Neural cell (in vitro differentiated cells): ENCODE results near the gene TMC2. TPM values are rescaled to one million over a fixed set of nuclear protein-coding genes. Genes with fewer than 3 reads are reported as not detected.

Experiments used
- H2AFZ ChIP-seq: fragments of 200-600, 300-800 bp; sonication (generic), shearing (Covaris generic); 2 replicates; pipeline ENCODE4 v1.6.0; 2014; ENCODE audit warnings: low read depth, mild to moderate bottlenecking, antibody characterized with exemption, low read length, moderate library complexity
- H3F3A ChIP-seq: fragments of 200-600 bp; shearing (Covaris generic); 2 replicates; pipeline ENCODE4 v1.6.1; 2016; ENCODE audit warnings: mild to moderate bottlenecking, moderate library complexity, mixed read lengths, antibody characterized with exemption, low read length; ENCODE audit not compliant: insufficient read depth, poor library complexity, severe bottlenecking
- H3K27ac ChIP-seq: fragments of 200-600, 300-800 bp; sonication (generic), shearing (Covaris generic); 2 replicates; pipeline ENCODE4 v1.5.1; 2014; ENCODE audit warnings: mild to moderate bottlenecking, low read length, moderate library complexity
- H3K27me3 ChIP-seq: fragments of 300-800, 200-600 bp; sonication (generic), shearing (Covaris generic); 2 replicates; pipeline ENCODE4 v1.6.0; 2014; ENCODE audit warnings: mild to moderate bottlenecking, low read depth, low read length, moderate library complexity; ENCODE audit not compliant: insufficient read depth
- H3K36me3 ChIP-seq: fragments of 300-800, 200-600 bp; sonication (generic), shearing (Covaris generic); 2 replicates; pipeline ENCODE4 v1.5.1; 2014; ENCODE audit warnings: mild to moderate bottlenecking, antibody characterized with exemption, low read length, moderate library complexity; ENCODE audit not compliant: insufficient read depth
- H3K4me2 ChIP-seq: fragments of 300-800, 200-600 bp; sonication (generic), shearing (Covaris generic); 2 replicates; pipeline ENCODE4 v1.6.0; 2014; ENCODE audit warnings: mild to moderate bottlenecking, low read length
- H3K4me3 ChIP-seq: fragments of 300-800, 200-600 bp; sonication (generic), shearing (Covaris generic); 2 replicates; pipeline ENCODE4 v1.5.1; 2014; ENCODE audit warnings: mild to moderate bottlenecking, low read length, moderate library complexity
- H3K79me2 ChIP-seq: fragments of 200-600 bp; shearing (Covaris generic); replicated peaks from 2 replicates; pipeline ENCODE4 v1.6.0; 2014; ENCODE audit warnings: mild to moderate bottlenecking, low read length, moderate library complexity; ENCODE audit not compliant: insufficient read depth
- H3K9ac ChIP-seq: fragments of 300-800, 200-600 bp; sonication (generic), shearing (Covaris generic); 2 replicates; pipeline ENCODE4 v1.6.1; 2016; ENCODE audit warnings: mild to moderate bottlenecking, low read length, mixed read lengths
- H3K9me2 ChIP-seq: fragments of 200-600 bp; shearing (Covaris generic); 2 replicates; pipeline ENCODE4 v1.6.1; 2016; ENCODE audit warnings: mild to moderate bottlenecking, low read length, mixed read lengths; ENCODE audit not compliant: insufficient read depth
- H3K9me3 ChIP-seq: fragments of 200-600, 300-800 bp; sonication (generic), shearing (Covaris generic); 2 replicates; pipeline ENCODE4 v1.6.1; 2016; ENCODE audit warnings: mild to moderate bottlenecking, mixed run types, low read length, moderate library complexity, mixed read lengths
- H4K20me1 ChIP-seq: fragments of 200-600 bp; shearing (Covaris generic); 2 replicates; pipeline ENCODE4 v1.6.1; 2016; ENCODE audit warnings: mild to moderate bottlenecking, mixed run types; ENCODE audit not compliant: insufficient read depth
- EP300 ChIP-seq: fragments of 450-650 bp; conservative IDR thresholded peaks from 2 replicates; pipeline ENCODE4 v1.6.1; 2014; ENCODE audit warnings: antibody characterized with exemption, mild to moderate bottlenecking, moderate library complexity; ENCODE audit not compliant: poor library complexity, severe bottlenecking
- EZH2 ChIP-seq: fragments of 200-600, 300-800 bp; shearing (Covaris generic), sonication (generic); IDR thresholded peaks from 2 replicates; pipeline ENCODE4 v1.6.1; 2014; ENCODE audit warnings: antibody characterized with exemption, low read length, borderline replicate concordance, mild to moderate bottlenecking; ENCODE audit not compliant: insufficient read depth, poor library complexity, severe bottlenecking
- MXI1 ChIP-seq: fragments of 450-650 bp; conservative IDR thresholded peaks from 2 replicates; pipeline ENCODE4 v1.6.1; 2014; ENCODE audit warnings: antibody characterized with exemption, mild to moderate bottlenecking; ENCODE audit not compliant: poor library complexity, severe bottlenecking
- POLR2AphosphoS5 ChIP-seq: IDR thresholded peaks from 2 replicates; pipeline ENCODE4 v1.6.1; 2012
- RAD21 ChIP-seq: fragments of 450-650 bp; conservative IDR thresholded peaks from 2 replicates; pipeline ENCODE4 v1.6.1; 2014; ENCODE audit warnings: antibody characterized with exemption, mild to moderate bottlenecking, moderate library complexity
- REST ChIP-seq: IDR thresholded peaks from 2 replicates; pipeline ENCODE4 v1.6.1; 2012; ENCODE audit warnings: borderline replicate concordance
- SMC3 ChIP-seq: fragments of 450-650 bp; conservative IDR thresholded peaks from 2 replicates; pipeline ENCODE4 v1.6.1; 2014; ENCODE audit warnings: antibody characterized with exemption, mild to moderate bottlenecking, moderate library complexity; ENCODE audit not compliant: poor library complexity
- TAF1 ChIP-seq: IDR thresholded peaks from 2 replicates; pipeline ENCODE4 v1.6.1; 2012; ENCODE audit warnings: low read depth
- polyA plus RNA-seq: library from polyadenylated mRNA; depleted of rRNA; stranded (reverse); fragments of >200 nt; gene quantifications from 2 replicates; pipeline ENCODE4 v1.2.3, GENCODE V29; 2014
- TF ChIP-seq, protein P1 (sequence below): fragments of 450-650 bp; IDR thresholded peaks from 2 replicates; pipeline ENCODE4 v1.5.1; 2014; ENCODE audit warnings: antibody characterized with exemption, mild to moderate bottlenecking, moderate library complexity; ENCODE audit not compliant: poor library complexity, severe bottlenecking

The TMC2 gene
- polyA plus RNA-seq, 1 donor from 2014 or later = 0.11 TPM

DNA sequence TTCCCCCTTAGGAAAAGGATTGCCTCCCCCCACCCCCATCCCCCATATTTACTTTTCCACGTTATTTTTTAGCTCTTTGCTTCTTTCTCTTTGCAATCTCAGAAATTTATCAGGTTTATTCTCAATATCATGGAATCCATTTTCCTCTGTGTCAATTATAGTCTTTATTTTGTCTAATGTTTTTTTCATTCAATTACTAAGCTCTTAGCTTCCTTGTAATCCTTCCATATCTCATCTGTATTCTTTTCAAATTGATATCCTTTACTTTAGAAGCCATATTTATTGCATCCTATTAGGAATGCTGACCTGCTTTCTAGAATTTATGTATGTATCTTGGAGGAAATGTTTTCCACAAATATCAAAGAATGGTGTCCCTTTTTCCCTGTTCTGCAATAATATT lies 39.3 kb downstream of the TMC2 start:
- Histone ChIP-seq H3K9ac (no peak overlapping the region), H3K4me2 (no peak overlapping the region), H3K4me3 (peak overlapping the region; percentile 42), H2AFZ (no peak overlapping the region), H4K20me1 (no peaks in the 10 kb centered on the region), H3K27me3 (no peaks in the 10 kb centered on the region), H3K36me3 (no peaks in the 10 kb centered on the region), H3K79me2 (no peaks in the 10 kb centered on the region), H3K27ac (no peak overlapping the region), H3F3A (no peaks in the 10 kb centered on the region), H3K9me2 (no peaks in the 10 kb centered on the region), H3K9me3 (no peaks in the 10 kb centered on the region)
- TF ChIP-seq, protein P1, sequence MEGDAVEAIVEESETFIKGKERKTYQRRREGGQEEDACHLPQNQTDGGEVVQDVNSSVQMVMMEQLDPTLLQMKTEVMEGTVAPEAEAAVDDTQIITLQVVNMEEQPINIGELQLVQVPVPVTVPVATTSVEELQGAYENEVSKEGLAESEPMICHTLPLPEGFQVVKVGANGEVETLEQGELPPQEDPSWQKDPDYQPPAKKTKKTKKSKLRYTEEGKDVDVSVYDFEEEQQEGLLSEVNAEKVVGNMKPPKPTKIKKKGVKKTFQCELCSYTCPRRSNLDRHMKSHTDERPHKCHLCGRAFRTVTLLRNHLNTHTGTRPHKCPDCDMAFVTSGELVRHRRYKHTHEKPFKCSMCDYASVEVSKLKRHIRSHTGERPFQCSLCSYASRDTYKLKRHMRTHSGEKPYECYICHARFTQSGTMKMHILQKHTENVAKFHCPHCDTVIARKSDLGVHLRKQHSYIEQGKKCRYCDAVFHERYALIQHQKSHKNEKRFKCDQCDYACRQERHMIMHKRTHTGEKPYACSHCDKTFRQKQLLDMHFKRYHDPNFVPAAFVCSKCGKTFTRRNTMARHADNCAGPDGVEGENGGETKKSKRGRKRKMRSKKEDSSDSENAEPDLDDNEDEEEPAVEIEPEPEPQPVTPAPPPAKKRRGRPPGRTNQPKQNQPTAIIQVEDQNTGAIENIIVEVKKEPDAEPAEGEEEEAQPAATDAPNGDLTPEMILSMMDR = no peak
- TF ChIP-seq EZH2 (no peak), MXI1 (no peak), RAD21 (no peak), SMC3 (no peak), POLR2AphosphoS5 (no peak), REST (no peak), EP300 (no peak)

- Histone ChIP-seq H3K9ac (no peak overlapping the region), H3K9me3 (no peaks in the 10 kb centered on the region), H3K79me2 (no peaks in the 10 kb centered on the region), H3K9me2 (no peaks in the 10 kb centered on the region), H3F3A (no peaks in the 10 kb centered on the region), H3K4me2 (no peak overlapping the region), H3K36me3 (no peaks in the 10 kb centered on the region), H4K20me1 (no peaks in the 10 kb centered on the region), H3K4me3 (peak overlapping the region; percentile 42), H2AFZ (no peak overlapping the region), H3K27me3 (no peaks in the 10 kb centered on the region), H3K27ac (peak overlapping the region; percentile 19)
- TF ChIP-seq TAF1 = no peak
Measured at GRCh38 chr20:2576317-2576727, 39.9 kb downstream of the TMC2 start.

GRCh38 chr20:2578475-2579192 lies 42.3 kb downstream of the TMC2 start:
- Histone ChIP-seq H3K36me3 (no peaks in the 10 kb centered on the region), H3K4me3 (no peak overlapping the region), H3K9ac (no peak overlapping the region), H3K27ac (no peak overlapping the region), H3K79me2 (no peaks in the 10 kb centered on the region), H3K9me3 (no peaks in the 10 kb centered on the region), H3F3A (no peaks in the 10 kb centered on the region), H3K27me3 (no peaks in the 10 kb centered on the region), H3K4me2 (no peak overlapping the region), H2AFZ (no peak overlapping the region), H3K9me2 (no peaks in the 10 kb centered on the region), H4K20me1 (no peaks in the 10 kb centered on the region)
- TF ChIP-seq RAD21 = no peak
- TF ChIP-seq SMC3 = no peak
- TF ChIP-seq EP300 = no peak
- TF ChIP-seq POLR2AphosphoS5 = no peak
- TF ChIP-seq TAF1 = no peak
- TF ChIP-seq MXI1 = no peak
- TF ChIP-seq, protein P1 = no peak
- TF ChIP-seq EZH2 = no peak
- TF ChIP-seq REST = no peak
